ENCODE data around the gene ZMAT5.

ZMAT5 gene

GRCh38 chr22:29727131-29727523, 39.7 kb downstream of the ZMAT5 start:
- Histone ChIP-seq H3K27me3 (ENCODE audit: control insufficient read depth, insufficient read depth, low read length) (peaks cover 14% of the 10 kb centered on the region), H3K4me1 (ENCODE audit: control insufficient read depth, insufficient read depth, low read length) (peaks cover 8% of the 10 kb centered on the region), H3K4me3 (ENCODE audit: low read depth, low read length) (no peak overlapping the region), H3K27ac (ENCODE audit: low read depth, low read length) (no peak overlapping the region), H3K9ac (ENCODE audit: low read depth, low read length) (no peak overlapping the region), H3K36me3 (ENCODE audit: control insufficient read depth, insufficient read depth, low read length) (no peaks in the 10 kb centered on the region), H3K9me3 (ENCODE audit: control insufficient read depth, insufficient read depth, low read length) (no peaks in the 10 kb centered on the region)

- peaks cover 8% of the 10 kb centered on the region for H3K4me1 ChIP-seq (ENCODE audit: control insufficient read depth, insufficient read depth, low read length)
- H3K9ac ChIP-seq (ENCODE audit: low read depth, low read length) = no peak overlapping the region
- H3K27me3 ChIP-seq (ENCODE audit: control insufficient read depth, insufficient read depth, low read length) = peaks cover 19% of the 10 kb centered on the region
- H3K9me3 ChIP-seq (ENCODE audit: control insufficient read depth, insufficient read depth, low read length) = no peaks in the 10 kb centered on the region
- H3K4me3 ChIP-seq (ENCODE audit: low read depth, low read length) = no peak overlapping the region
- no peaks in the 10 kb centered on the region for H3K36me3 ChIP-seq (ENCODE audit: control insufficient read depth, insufficient read depth, low read length)
- no peak overlapping the region for H3K27ac ChIP-seq (ENCODE audit: low read depth, low read length)
Measured at GRCh38 chr22:29726512-29727130, 40.2 kb downstream of the ZMAT5 start.

GRCh38 chr22:29726106-29726505, 40.7 kb downstream of the ZMAT5 start:
- no peak overlapping the region for H3K9ac ChIP-seq (ENCODE audit: low read depth, low read length)
- peaks cover 24% of the 10 kb centered on the region for H3K27me3 ChIP-seq (ENCODE audit: control insufficient read depth, insufficient read depth, low read length)
- no peak overlapping the region for H3K4me3 ChIP-seq (ENCODE audit: low read depth, low read length)
- H3K9me3 ChIP-seq (ENCODE audit: control insufficient read depth, insufficient read depth, low read length) = no peaks in the 10 kb centered on the region
- no peaks in the 10 kb centered on the region for H3K36me3 ChIP-seq (ENCODE audit: control insufficient read depth, insufficient read depth, low read length)
- H3K4me1 ChIP-seq (ENCODE audit: control insufficient read depth, insufficient read depth, low read length) = peaks cover 8% of the 10 kb centered on the region
- no peak overlapping the region for H3K27ac ChIP-seq (ENCODE audit: low read depth, low read length)

- peaks cover 8% of the 10 kb centered on the region for H3K4me1 ChIP-seq (ENCODE audit: control insufficient read depth, insufficient read depth, low read length)
- no peak overlapping the region for H3K27ac ChIP-seq (ENCODE audit: low read depth, low read length)
- no peak overlapping the region for H3K9ac ChIP-seq (ENCODE audit: low read depth, low read length)
- no peaks in the 10 kb centered on the region for H3K9me3 ChIP-seq (ENCODE audit: control insufficient read depth, insufficient read depth, low read length)
- peaks cover 33% of the 10 kb centered on the region for H3K27me3 ChIP-seq (ENCODE audit: control insufficient read depth, insufficient read depth, low read length)
- H3K36me3 ChIP-seq (ENCODE audit: control insufficient read depth, insufficient read depth, low read length) = no peaks in the 10 kb centered on the region
- no peak overlapping the region for H3K4me3 ChIP-seq (ENCODE audit: low read depth, low read length)
Measured at GRCh38 chr22:29724843-29725242, 42.0 kb downstream of the ZMAT5 start.

GRCh38 chr22:29723766-29724165, 43.0 kb downstream of the ZMAT5 start:
- H3K27ac ChIP-seq (ENCODE audit: low read depth, low read length) = no peak overlapping the region
- no peaks in the 10 kb centered on the region for H3K36me3 ChIP-seq (ENCODE audit: control insufficient read depth, insufficient read depth, low read length)
- H3K4me3 ChIP-seq (ENCODE audit: low read depth, low read length) = no peak overlapping the region
- peaks cover 43% of the 10 kb centered on the region for H3K27me3 ChIP-seq (ENCODE audit: control insufficient read depth, insufficient read depth, low read length)
- H3K4me1 ChIP-seq (ENCODE audit: control insufficient read depth, insufficient read depth, low read length) = peaks cover 14% of the 10 kb centered on the region
- no peaks in the 10 kb centered on the region for H3K9me3 ChIP-seq (ENCODE audit: control insufficient read depth, insufficient read depth, low read length)
- H3K9ac ChIP-seq (ENCODE audit: low read depth, low read length) = no peak overlapping the region

GRCh38 chr22:29722587-29722986, 44.2 kb downstream of the ZMAT5 start:
- H3K36me3 ChIP-seq (ENCODE audit: control insufficient read depth, insufficient read depth, low read length) = no peaks in the 10 kb centered on the region
- peaks cover 54% of the 10 kb centered on the region for H3K27me3 ChIP-seq (ENCODE audit: control insufficient read depth, insufficient read depth, low read length)
- no peak overlapping the region for H3K27ac ChIP-seq (ENCODE audit: low read depth, low read length)
- H3K4me3 ChIP-seq (ENCODE audit: low read depth, low read length) = no peak overlapping the region
- H3K9ac ChIP-seq (ENCODE audit: low read depth, low read length) = no peak overlapping the region
- H3K9me3 ChIP-seq (ENCODE audit: control insufficient read depth, insufficient read depth, low read length) = no peaks in the 10 kb centered on the region
- peaks cover 14% of the 10 kb centered on the region for H3K4me1 ChIP-seq (ENCODE audit: control insufficient read depth, insufficient read depth, low read length)

- H3K9ac ChIP-seq (ENCODE audit: low read depth, low read length) = no peak overlapping the region
- peaks cover 54% of the 10 kb centered on the region for H3K27me3 ChIP-seq (ENCODE audit: control insufficient read depth, insufficient read depth, low read length)
- no peak overlapping the region for H3K27ac ChIP-seq (ENCODE audit: low read depth, low read length)
- H3K9me3 ChIP-seq (ENCODE audit: control insufficient read depth, insufficient read depth, low read length) = no peaks in the 10 kb centered on the region
- no peak overlapping the region for H3K4me3 ChIP-seq (ENCODE audit: low read depth, low read length)
- H3K4me1 ChIP-seq (ENCODE audit: control insufficient read depth, insufficient read depth, low read length) = peaks cover 14% of the 10 kb centered on the region
- H3K36me3 ChIP-seq (ENCODE audit: control insufficient read depth, insufficient read depth, low read length) = no peaks in the 10 kb centered on the region
Measured at GRCh38 chr22:29722151-29722550, 44.7 kb downstream of the ZMAT5 start.

GRCh38 chr22:29720811-29721323, 45.9 kb downstream of the ZMAT5 start:
- Histone ChIP-seq H3K4me3 (ENCODE audit: low read depth, low read length) (peak overlapping the region; percentile 49; the same call in 1 of the 2 replicates), H3K27ac (ENCODE audit: low read depth, low read length) (no peak overlapping the region)

GRCh38 chr22:29719899-29720645, 46.7 kb downstream of the ZMAT5 start, which contains the start of gene CABP7:
CABP7 (plus strand) TSS chr22:29720003; CDS start chr22:29720425, 422 bp downstream.
- Histone ChIP-seq H3K36me3 (ENCODE audit: control insufficient read depth, insufficient read depth, low read length) (no peaks in the 10 kb centered on the region), H3K4me3 (ENCODE audit: low read depth, low read length) (peak within 1 kb of the TSS; percentile 49; the same call in 1 of the 2 replicates), H3K27me3 (ENCODE audit: control insufficient read depth, insufficient read depth, low read length) (peaks cover 48% of the 10 kb centered on the region), H3K9ac (ENCODE audit: low read depth, low read length) (no peak within 1 kb of the TSS), H3K4me1 (ENCODE audit: control insufficient read depth, insufficient read depth, low read length) (peaks cover 6% of the 10 kb centered on the region; the same call in 1 of the 2 replicates), H3K27ac (ENCODE audit: low read depth, low read length) (no peak within 1 kb of the TSS), H3K9me3 (ENCODE audit: control insufficient read depth, insufficient read depth, low read length) (no peaks in the 10 kb centered on the region)

More at GRCh38 chr22:29720811-29721323, 45.9 kb downstream of the ZMAT5 start:
- Histone ChIP-seq H3K36me3 (ENCODE audit: control insufficient read depth, insufficient read depth, low read length) (no peaks in the 10 kb centered on the region), H3K4me1 (ENCODE audit: control insufficient read depth, insufficient read depth, low read length) (peaks cover 6% of the 10 kb centered on the region; the same call in 1 of the 2 replicates), H3K9me3 (ENCODE audit: control insufficient read depth, insufficient read depth, low read length) (no peaks in the 10 kb centered on the region), H3K27me3 (ENCODE audit: control insufficient read depth, insufficient read depth, low read length) (peaks cover 54% of the 10 kb centered on the region), H3K9ac (ENCODE audit: low read depth, low read length) (no peak overlapping the region)

GRCh38 chr22:29718949-29719898, 47.6 kb downstream of the ZMAT5 start:
- H3K9ac ChIP-seq (ENCODE audit: low read depth, low read length) = no peak overlapping the region
- H3K27ac ChIP-seq (ENCODE audit: low read depth, low read length) = no peak overlapping the region
- peaks cover 6% of the 10 kb centered on the region; the same call in 1 of the 2 replicates for H3K4me1 ChIP-seq (ENCODE audit: control insufficient read depth, insufficient read depth, low read length)
- H3K4me3 ChIP-seq (ENCODE audit: low read depth, low read length) = peak overlapping the region; percentile 47; the same call in 1 of the 2 replicates
- no peaks in the 10 kb centered on the region for H3K36me3 ChIP-seq (ENCODE audit: control insufficient read depth, insufficient read depth, low read length)
- no peaks in the 10 kb centered on the region for H3K9me3 ChIP-seq (ENCODE audit: control insufficient read depth, insufficient read depth, low read length)
- H3K27me3 ChIP-seq (ENCODE audit: control insufficient read depth, insufficient read depth, low read length) = peaks cover 46% of the 10 kb centered on the region

Data from HUES48 (cell line).